HUES6 (cell line): ENCODE measurements around the gene SF3A1.

ENCODE experiments used
- H3K27ac ChIP-seq: 2 replicates; pipeline ENCODE4 v1.7.0; 2013; ENCODE audit warnings: low read depth, mild to moderate bottlenecking, low read length, inconsistent platforms
- H3K27me3 ChIP-seq: 2 replicates; pipeline ENCODE4 v1.6.1; 2013; ENCODE audit warnings: low read length; ENCODE audit not compliant: control insufficient read depth, insufficient read depth
- H3K36me3 ChIP-seq: 2 replicates; pipeline ENCODE4 v1.6.1; 2013; ENCODE audit warnings: low read length; ENCODE audit not compliant: control insufficient read depth, insufficient read depth
- H3K4me1 ChIP-seq: 2 replicates; pipeline ENCODE4 v1.6.1; 2013; ENCODE audit warnings: low read length; ENCODE audit not compliant: control insufficient read depth, insufficient read depth
- H3K4me3 ChIP-seq: 2 replicates; pipeline ENCODE4 v1.5.1; 2013; ENCODE audit warnings: low read depth, low read length
- H3K9ac ChIP-seq: one replicate; pipeline ENCODE4 v1.6.1; 2013; ENCODE audit warnings: mild to moderate bottlenecking, low read length
- H3K9me3 ChIP-seq: 2 replicates; pipeline ENCODE4 v1.6.1; 2013; ENCODE audit warnings: low read depth, low read length; ENCODE audit not compliant: control insufficient read depth, insufficient read depth

The SF3A1 gene

DNA sequence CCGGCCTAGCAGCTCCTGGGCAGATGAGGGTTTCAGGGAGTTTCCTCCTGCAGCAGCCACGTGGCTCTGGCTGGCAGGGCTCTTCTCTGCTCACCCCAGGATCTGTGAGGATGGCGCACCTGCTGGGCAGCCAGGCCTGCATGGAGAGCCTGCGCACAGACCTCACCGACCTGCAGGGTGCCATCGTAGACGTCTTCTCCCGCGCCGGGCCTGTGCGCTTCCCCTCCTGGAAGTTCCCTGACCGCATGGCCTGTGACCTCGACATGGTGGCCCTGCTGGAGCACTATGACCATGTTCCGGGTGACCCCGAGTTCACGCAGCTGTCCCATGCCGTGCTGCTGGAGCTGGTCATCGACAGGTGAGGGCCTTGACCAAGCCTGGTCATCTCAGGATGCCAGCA is 9.2 kb upstream of the SF3A1 start:
- Histone ChIP-seq H3K27me3 (no peaks in the 10 kb centered on the region), H3K9me3 (no peaks in the 10 kb centered on the region), H3K4me3 (no peak overlapping the region), H3K27ac (no peak overlapping the region), H3K36me3 (peaks cover 9% of the 10 kb centered on the region; the same call in 1 of the 2 replicates), H3K4me1 (peaks cover 9% of the 10 kb centered on the region), H3K9ac (no peak overlapping the region)

DNA sequence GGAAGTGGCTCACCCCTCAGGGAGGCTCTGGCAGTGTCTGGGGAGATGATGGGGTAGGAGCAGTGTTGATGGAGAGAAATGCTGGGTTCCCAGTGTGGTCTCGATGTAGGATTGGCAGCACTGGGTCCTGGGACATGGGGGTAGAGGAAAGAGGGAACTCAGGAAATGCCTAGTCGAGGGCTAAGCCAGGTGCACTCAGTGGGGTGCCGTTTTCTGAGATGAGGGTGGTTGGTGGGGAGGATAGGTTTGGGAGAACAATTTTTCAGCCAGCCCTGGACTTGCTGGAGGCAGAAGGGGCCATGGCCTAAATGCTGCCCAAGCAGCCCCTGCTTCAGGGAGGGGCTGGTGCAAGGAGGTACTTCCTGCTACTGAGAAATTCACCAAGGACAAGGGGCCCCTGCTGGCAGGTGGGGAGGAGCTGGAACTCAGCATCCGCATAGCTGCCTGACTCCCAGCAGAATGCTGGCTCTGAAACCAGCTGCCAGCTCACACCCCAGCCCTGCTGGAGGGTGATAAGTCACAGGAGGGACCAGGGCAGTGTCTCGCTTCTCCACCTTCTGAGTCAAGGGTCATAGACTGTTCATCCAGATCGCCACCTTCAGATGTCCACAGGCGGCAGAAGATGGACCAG is 6.1 kb upstream of the SF3A1 start:
- peaks cover 9% of the 10 kb centered on the region; the same call in 1 of the 2 replicates for H3K36me3 ChIP-seq
- no peaks in the 10 kb centered on the region for H3K9me3 ChIP-seq
- H3K4me1 ChIP-seq: peaks cover 16% of the 10 kb centered on the region
- H3K9ac ChIP-seq: no peak overlapping the region
- no peak overlapping the region for H3K27ac ChIP-seq
- no peaks in the 10 kb centered on the region for H3K27me3 ChIP-seq
- no peak overlapping the region for H3K4me3 ChIP-seq

DNA sequence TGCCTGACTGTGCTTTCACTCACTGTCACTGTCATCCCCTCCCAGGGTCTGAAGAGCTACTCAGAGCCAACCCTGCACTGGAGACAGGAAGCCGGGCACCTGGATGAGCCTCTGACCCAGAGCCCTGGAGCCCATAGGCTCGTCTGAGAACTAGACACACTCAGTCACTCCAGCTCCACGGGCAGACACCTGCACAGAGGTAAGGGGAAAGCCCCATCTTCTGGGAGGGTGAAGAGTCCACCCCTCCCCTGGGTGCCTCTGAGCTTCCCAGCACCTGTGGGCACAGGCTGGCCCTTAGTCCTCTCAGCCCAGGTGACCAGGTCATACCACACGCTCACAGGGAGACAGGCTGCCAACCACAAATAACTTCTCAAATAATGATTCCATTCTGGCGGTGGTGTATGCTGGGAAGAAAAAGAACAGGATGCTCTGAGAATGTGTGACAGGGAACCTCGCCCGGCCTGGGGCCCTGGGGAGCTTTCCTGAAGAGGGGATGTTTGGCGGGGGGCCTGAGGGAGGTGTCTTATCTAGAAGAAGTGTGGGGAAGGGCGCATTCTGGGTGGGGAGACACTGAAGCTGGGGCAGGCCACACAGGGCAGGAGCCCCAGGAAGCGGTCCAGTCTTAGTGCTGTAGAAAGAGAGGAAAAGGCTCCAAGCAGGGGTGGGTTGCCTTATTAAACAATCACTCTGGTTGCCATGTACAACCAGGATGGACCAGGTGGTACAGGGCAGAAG is 5.4 kb upstream of the SF3A1 start:
- no peak overlapping the region for H3K27ac ChIP-seq
- H3K4me3 ChIP-seq: no peak overlapping the region
- H3K27me3 ChIP-seq: no peaks in the 10 kb centered on the region
- peaks cover 16% of the 10 kb centered on the region for H3K4me1 ChIP-seq
- no peak overlapping the region for H3K9ac ChIP-seq
- H3K9me3 ChIP-seq: no peaks in the 10 kb centered on the region
- H3K36me3 ChIP-seq: peaks cover 9% of the 10 kb centered on the region; the same call in 1 of the 2 replicates

DNA sequence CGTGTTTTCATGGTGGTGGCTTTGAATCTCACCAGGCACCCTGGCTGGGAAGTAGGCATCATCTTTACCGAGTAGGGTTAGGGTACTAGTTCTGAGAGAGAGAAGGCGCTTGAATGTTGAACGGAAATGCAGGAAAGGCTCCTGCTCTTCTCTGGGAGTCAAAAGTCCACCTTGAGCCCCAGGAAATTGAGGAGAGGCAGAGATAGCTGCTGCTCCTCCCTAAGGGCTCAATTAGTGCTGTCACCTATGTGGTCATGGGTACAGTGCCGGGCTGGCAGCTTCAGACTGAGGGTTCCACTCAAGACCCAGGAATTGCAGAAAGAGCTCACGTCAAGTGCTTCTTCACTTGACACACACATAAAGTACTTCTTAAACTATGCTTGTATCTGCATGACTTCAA is 1.8 kb upstream of the SF3A1 start:
- no peak overlapping the region for H3K9ac ChIP-seq
- H3K4me3 ChIP-seq: peak overlapping the region; percentile 97
- no peaks in the 10 kb centered on the region for H3K27me3 ChIP-seq
- H3K9me3 ChIP-seq: no peaks in the 10 kb centered on the region
- 0 out of 2 replicates have a peak, but pooled peaks cover 6% of the 10 kb centered on the region for H3K36me3 ChIP-seq
- H3K4me1 ChIP-seq: peaks cover 19% of the 10 kb centered on the region
- no peak overlapping the region for H3K27ac ChIP-seq

DNA sequence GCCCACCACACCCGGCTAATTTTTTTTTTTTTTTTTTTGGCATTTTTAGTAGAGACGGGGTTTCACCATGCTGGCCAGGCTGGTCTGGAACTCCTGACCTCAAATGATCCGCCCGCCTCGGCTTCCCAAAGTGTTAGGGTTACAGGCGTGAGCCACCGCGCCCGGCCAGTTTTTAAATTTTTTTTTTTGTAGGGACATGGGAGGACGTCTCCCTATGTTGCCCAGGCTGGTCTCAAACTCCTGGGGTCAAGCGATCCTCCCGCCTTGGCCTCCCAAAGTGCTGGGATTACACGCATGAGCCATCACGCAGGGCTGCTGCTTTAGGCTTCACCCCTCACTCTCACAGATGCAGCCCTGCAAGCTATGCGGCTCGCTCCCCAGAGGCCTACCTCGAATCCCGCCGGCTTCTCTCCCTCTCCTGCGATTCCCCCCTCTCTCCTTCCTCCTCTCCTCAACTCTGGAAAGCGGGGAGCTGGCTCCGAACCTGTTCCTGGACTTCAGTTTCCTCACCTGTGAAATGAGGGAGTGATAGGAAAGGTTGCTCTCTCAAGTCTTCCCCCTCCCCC is 1.0 kb upstream of the SF3A1 start:
- Histone ChIP-seq H3K9ac (no peak overlapping the region), H3K27ac (no peak overlapping the region), H3K9me3 (no peaks in the 10 kb centered on the region), H3K36me3 (peaks cover 11% of the 10 kb centered on the region), H3K27me3 (no peaks in the 10 kb centered on the region), H3K4me1 (peaks cover 15% of the 10 kb centered on the region), H3K4me3 (peak overlapping the region; percentile 97)

DNA sequence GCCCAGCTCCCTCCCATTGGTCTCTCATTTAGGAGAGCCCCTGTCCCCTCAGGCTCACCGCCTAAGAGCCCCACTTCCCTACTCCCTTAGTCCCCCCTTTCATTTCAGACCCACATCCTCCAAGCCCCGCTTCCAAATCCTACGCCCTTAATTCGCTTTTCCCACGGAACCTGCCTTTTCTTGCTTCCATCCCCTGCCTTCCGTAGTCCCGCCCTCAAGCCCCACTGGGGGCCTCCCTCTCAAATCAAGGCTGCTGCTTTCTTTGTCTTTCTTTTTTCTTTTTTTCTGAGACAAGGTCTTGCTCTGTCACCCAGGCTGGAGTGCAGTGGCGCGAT is 509 bp upstream of the SF3A1 start:
- Histone ChIP-seq H3K4me3 (peak overlapping the region; percentile 97), H3K27me3 (no peaks in the 10 kb centered on the region), H3K36me3 (peaks cover 16% of the 10 kb centered on the region), H3K9me3 (no peaks in the 10 kb centered on the region), H3K27ac (peak overlapping the region; percentile 95; the same call in 1 of the 2 replicates), H3K4me1 (peaks cover 10% of the 10 kb centered on the region; the same call in 1 of the 2 replicates), H3K9ac (peak overlapping the region; percentile 97)

DNA sequence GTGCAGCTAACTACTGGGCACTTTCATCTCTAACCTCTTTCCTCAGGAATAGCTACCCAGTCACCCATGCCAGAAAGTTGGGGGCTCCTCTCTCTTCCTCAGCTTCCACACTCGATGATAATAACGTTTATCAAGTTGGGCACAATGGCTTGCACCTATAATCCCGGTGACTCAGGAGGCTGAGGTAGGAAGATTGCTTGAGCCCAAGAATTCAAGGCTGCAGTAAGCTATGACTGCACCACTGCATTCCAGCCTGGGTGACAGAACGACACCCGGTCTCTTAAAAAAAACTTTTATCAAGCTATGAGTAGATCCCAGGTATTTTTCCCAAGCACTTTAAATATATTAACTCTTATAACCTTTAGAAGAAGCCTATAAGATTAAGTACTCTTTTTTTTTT is 2.0 kb downstream of the SF3A1 start:
- H3K36me3 ChIP-seq: peaks cover 40% of the 10 kb centered on the region
- H3K4me1 ChIP-seq: peaks cover 10% of the 10 kb centered on the region; the same call in 1 of the 2 replicates
- H3K27me3 ChIP-seq: no peaks in the 10 kb centered on the region
- no peak overlapping the region for H3K9ac ChIP-seq
- H3K27ac ChIP-seq: no peak overlapping the region
- H3K9me3 ChIP-seq: no peaks in the 10 kb centered on the region
- H3K4me3 ChIP-seq: no peak overlapping the region

DNA sequence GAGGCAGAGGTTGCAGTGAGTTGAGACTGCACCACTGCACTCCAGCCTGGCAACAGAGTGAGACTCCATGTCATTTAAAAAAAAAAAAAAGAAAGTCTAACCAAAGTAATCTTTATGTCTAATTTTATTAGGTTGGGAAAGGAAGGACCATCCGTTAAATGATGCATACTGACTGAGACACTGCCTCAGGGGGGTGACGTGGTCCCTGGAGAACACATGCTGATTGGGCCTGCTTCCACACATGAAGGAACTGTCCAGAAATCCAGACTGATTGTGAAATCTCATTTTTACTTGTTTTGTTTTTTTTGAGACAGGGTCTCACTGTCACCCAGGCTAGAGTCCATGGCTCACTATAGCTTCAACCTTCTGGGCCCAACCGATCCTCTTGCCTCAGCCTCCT is 5.5 kb downstream of the SF3A1 start:
- Histone ChIP-seq H3K36me3 (peaks cover 71% of the 10 kb centered on the region), H3K27ac (no peak overlapping the region), H3K4me1 (peaks cover 4% of the 10 kb centered on the region; the same call in 1 of the 2 replicates), H3K4me3 (no peak overlapping the region), H3K27me3 (no peaks in the 10 kb centered on the region), H3K9me3 (no peaks in the 10 kb centered on the region), H3K9ac (no peak overlapping the region)

DNA sequence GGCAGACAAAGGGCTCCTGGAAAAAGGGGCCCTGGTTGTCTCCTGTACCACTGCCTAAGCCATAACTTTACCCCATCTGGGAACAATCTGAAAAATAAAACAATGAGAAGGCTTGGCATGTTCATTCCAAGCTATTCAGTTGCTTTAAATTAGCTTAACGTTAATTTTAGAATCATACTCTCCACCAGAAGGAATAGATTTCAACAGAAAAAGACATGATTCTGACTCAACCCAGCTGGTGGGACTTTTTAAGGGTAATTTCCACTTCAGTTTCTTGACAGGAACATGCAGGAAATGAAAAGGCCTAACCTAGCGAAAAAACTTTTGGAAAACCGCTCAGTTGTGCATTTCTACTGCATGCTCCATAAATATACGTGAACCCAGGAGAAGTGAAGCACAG is 7.9 kb downstream of the SF3A1 start:
- peaks cover 92% of the 10 kb centered on the region for H3K36me3 ChIP-seq
- no peaks in the 10 kb centered on the region for H3K27me3 ChIP-seq
- H3K4me3 ChIP-seq: no peak overlapping the region
- H3K9ac ChIP-seq: no peak overlapping the region
- H3K9me3 ChIP-seq: no peaks in the 10 kb centered on the region
- no peak overlapping the region; the same call in 1 of the 2 replicates for H3K27ac ChIP-seq
- H3K4me1 ChIP-seq: no peaks in the 10 kb centered on the region

DNA sequence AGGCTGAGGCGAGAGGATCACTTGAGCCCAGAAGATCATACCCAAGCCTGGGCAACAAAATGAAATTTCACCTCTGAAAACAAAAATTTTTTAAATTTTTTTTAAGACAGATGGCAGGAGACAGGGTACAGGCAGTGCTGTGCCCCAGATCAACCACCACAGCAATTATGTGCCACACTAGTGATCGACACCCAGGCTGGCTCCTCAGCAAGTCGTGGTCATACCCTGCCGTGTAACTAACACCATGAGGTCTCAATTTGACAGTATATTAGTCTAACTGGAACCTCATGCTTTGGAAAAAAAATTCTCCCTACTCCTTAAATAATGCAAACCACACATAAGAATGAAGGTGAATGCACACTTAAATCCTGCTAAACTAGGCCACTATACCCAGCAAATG is 8.3 kb downstream of the SF3A1 start:
- H3K36me3 ChIP-seq: peaks cover 93% of the 10 kb centered on the region

DNA sequence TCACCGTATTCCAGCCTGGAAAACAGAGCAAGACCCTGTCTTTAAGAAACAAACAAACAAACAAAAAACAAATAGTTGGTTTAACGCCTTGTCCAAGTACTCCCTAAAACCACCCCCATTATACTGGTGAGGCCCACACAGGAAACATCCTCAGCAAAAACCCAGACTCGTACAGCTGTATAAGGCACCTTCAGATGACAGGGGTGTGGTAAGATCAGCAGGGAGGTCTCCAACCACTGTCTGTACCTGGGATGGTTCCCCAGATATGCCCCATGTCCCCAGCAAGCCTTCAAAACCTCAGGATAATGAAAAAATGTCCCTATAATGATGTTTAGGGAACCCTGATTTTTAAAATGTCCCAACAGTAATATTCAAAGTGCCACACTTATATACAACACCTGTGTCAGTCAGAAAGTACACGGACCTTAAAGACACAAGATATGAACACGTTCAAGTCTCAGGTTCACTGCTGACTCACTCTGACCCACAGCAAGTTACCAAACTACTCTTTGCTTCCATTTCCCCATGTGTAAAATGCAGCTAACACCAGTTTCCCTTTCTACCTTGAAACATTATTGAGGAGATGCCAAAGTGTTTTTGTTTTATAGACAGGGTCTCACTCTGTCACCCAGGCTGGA is 9.3 kb downstream of the SF3A1 start:
- no peaks in the 10 kb centered on the region for H3K4me1 ChIP-seq
- H3K27me3 ChIP-seq: no peaks in the 10 kb centered on the region
- H3K4me3 ChIP-seq: no peak overlapping the region
- no peaks in the 10 kb centered on the region for H3K9me3 ChIP-seq
- peaks cover 96% of the 10 kb centered on the region for H3K36me3 ChIP-seq
- H3K9ac ChIP-seq: no peak overlapping the region
- no peak overlapping the region for H3K27ac ChIP-seq

More for the DNA sequence above, 8.3 kb downstream of the SF3A1 start:
- no peaks in the 10 kb centered on the region for H3K9me3 ChIP-seq
- H3K27ac ChIP-seq: no peak overlapping the region; the same call in 1 of the 2 replicates
- H3K9ac ChIP-seq: no peak overlapping the region
- H3K27me3 ChIP-seq: no peaks in the 10 kb centered on the region
- H3K4me3 ChIP-seq: no peak overlapping the region
- H3K4me1 ChIP-seq: no peaks in the 10 kb centered on the region
